GM21515 (cell line): Measurements from ENCODE around the gene NRXN3.

Experiments
- ATAC-seq: cut with Tn5 transposase; IDR thresholded peaks from one replicate; pipeline ENCODE4 v1.9.1; 2021; ENCODE audit not compliant: unreplicated experiment

NRXN3 gene

GRCh38 chr14:79432640-79433039 lies 1262.5 kb downstream of the NRXN3 start:
- ATAC-seq, result no peak

GRCh38 chr14:79436335-79436734 lies 1266.2 kb downstream of the NRXN3 start:
- no peak for ATAC-seq

GRCh38 chr14:79437951-79438350 lies 1267.8 kb downstream of the NRXN3 start:
- no peak for ATAC-seq

GRCh38 chr14:79438696-79439342 lies 1268.6 kb downstream of the NRXN3 start:
- ATAC-seq, result no peak

- no peak for ATAC-seq
Observed at GRCh38 chr14:79442786-79443185, 1272.6 kb downstream of the NRXN3 start.

GRCh38 chr14:79443602-79444001 lies 1273.4 kb downstream of the NRXN3 start:
- ATAC-seq, result no peak

- ATAC-seq, result no peak
Observed at GRCh38 chr14:79448960-79449359, 1278.8 kb downstream of the NRXN3 start.

GRCh38 chr14:79451601-79452000 lies 1281.4 kb downstream of the NRXN3 start:
- ATAC-seq, result no peak

- no peak for ATAC-seq
Observed at GRCh38 chr14:79453276-79453675, 1283.1 kb downstream of the NRXN3 start.

- ATAC-seq, result no peak
Observed at GRCh38 chr14:79464468-79464867, 1294.3 kb downstream of the NRXN3 start.

GRCh38 chr14:79465651-79466050 lies 1295.5 kb downstream of the NRXN3 start:
- no peak for ATAC-seq

GRCh38 chr14:79466938-79467527 lies 1296.9 kb downstream of the NRXN3 start:
- no peak for ATAC-seq

GRCh38 chr14:79467835-79468234 lies 1297.7 kb downstream of the NRXN3 start:
- no peak for ATAC-seq

GRCh38 chr14:79468486-79468885 lies 1298.3 kb downstream of the NRXN3 start:
- no peak for ATAC-seq

- no peak for ATAC-seq
Observed at GRCh38 chr14:79473651-79474050, 1303.5 kb downstream of the NRXN3 start.

GRCh38 chr14:79475887-79476532 lies 1305.8 kb downstream of the NRXN3 start:
- ATAC-seq, result no peak

- no peak for ATAC-seq
Observed at GRCh38 chr14:79476552-79476951, 1306.4 kb downstream of the NRXN3 start.

GRCh38 chr14:79480212-79480611 lies 1310.0 kb downstream of the NRXN3 start:
- ATAC-seq, result no peak

GRCh38 chr14:79482825-79483224 lies 1312.7 kb downstream of the NRXN3 start:
- no peak for ATAC-seq

- ATAC-seq, result no peak
Observed at GRCh38 chr14:79483477-79484388, 1313.6 kb downstream of the NRXN3 start.

GRCh38 chr14:79487632-79488031 lies 1317.5 kb downstream of the NRXN3 start:
- ATAC-seq, result no peak
